K562 (cell line): ENCODE data around the gene GALNT12.

Experiments
- CHD7 ChIP-seq: fragments of 200-600 bp; sonication (generic); IDR thresholded peaks from one replicate; pipeline ENCODE4 v1.6.1; 2012; ENCODE audit warnings: mild to moderate bottlenecking, low read depth, low read length, inconsistent platforms
- CTCF ChIP-seq, 3 experiments: IDR thresholded peaks in 2 of 3; conservative IDR thresholded peaks in 1 of 3; 2 replicates each; pipeline ENCODE4 v1.5.1; 2011 to 2012; ENCODE audit warnings: low read length in 3 of 3, mild to moderate bottlenecking in 3 of 3, control low read depth in 2 of 3, improper control_type of control experiment in 1 of 3, inconsistent platforms in 1 of 3, low read depth in 1 of 3, mixed read lengths in 1 of 3, moderate library complexity in 1 of 3; ENCODE audit not compliant: insufficient read depth in 2 of 3
- PML ChIP-seq: IDR thresholded peaks from 2 replicates; pipeline ENCODE4 v1.6.1; 2012; ENCODE audit warnings: low read length, inconsistent platforms
- REST ChIP-seq, 2 experiments: fragments of 450-650 bp; formaldehyde crosslinking in 1 of 2; IDR thresholded peaks; 2 replicates each; pipeline versions ENCODE4 v1.4.0 to v1.6.1; 2014 to 2020; ENCODE audit warnings: mild to moderate bottlenecking in 2 of 2, borderline replicate concordance in 1 of 2, low read depth in 1 of 2
- ZNF24 ChIP-seq: fragments of 450-650 bp; IDR thresholded peaks from 2 replicates; pipeline ENCODE4 v1.6.1; 2016

- TF ChIP-seq CTCF (IDR thresholded peaks at IDR 0.05 in 2 of 3, conservative IDR thresholded peaks at IDR 0.05 in 1 of 3; ENCODE audit: insufficient read depth in 2 of 3, low read depth in 1 of 3, low read length in 3 of 3) (no peak), REST (IDR thresholded peaks at IDR 0.05; ENCODE audit: borderline replicate concordance) (no peak), REST (CRISPR knock-in tag; IDR thresholded peaks at IDR 0.05; ENCODE audit: low read depth) (no peak), PML (no peak), CHD7 (no peak), ZNF24 (no peak)
These were observed 20.5 kb upstream of the GALNT12 start for GRCh38 chr9:98786750-98787510.
